Measurements from ENCODE around the gene RESP18. TPM values are rescaled to one million over a fixed set of nuclear protein-coding genes. Genes with fewer than 3 reads are reported as not detected.

RESP18 gene
- polyA plus RNA-seq, 1 of the 3 experiments (the other 2 are of a cell fraction) = not detected

DNA sequence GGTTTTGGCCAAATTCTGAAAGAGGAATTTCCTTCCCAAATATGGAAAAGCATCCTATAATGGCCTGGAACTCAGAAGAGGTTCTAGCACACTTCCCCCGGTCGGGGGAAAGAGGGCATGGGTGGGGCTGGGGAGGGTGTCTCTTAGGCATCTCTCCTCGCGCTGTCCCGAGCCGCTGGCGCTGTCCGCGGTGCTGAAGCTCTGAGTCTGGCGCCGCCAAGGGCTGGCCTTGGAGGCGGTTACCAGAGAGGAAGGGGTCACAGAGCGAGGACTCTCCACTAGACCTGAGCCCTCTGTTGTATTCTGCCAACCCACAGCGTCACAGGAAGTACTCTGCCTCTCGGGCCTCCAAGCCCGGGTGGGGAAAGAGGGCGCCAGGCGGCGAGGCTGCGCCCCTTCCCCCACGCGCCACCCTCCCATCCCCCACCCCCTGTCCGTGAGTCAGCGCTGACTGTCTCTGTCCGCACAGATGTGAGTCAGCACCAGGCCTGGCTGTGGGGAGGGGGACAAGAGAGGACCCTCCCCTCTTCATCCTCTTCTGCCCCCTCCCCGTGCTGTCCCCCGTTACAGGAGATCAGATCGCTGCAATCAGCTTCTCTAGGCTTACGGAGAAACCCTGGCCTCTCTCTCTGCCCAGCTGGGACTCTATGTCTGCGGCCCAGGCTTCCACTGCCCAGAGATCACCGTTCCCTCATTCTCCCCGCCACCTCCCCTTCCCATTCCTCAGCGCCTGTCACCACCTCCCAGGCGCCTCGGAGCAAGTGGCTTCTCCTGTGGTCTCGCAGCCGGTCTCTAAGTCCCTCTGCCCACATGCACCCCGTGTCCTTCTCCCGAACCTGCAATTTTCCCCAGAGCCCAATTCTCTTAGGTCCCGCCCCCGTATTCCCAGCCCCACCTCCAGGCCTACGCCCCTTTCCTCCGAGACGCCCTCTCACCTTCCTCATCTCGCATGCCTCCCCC is 24.1 kb downstream of the RESP18 start (continued):
- TF ChIP-seq, protein P1, sequence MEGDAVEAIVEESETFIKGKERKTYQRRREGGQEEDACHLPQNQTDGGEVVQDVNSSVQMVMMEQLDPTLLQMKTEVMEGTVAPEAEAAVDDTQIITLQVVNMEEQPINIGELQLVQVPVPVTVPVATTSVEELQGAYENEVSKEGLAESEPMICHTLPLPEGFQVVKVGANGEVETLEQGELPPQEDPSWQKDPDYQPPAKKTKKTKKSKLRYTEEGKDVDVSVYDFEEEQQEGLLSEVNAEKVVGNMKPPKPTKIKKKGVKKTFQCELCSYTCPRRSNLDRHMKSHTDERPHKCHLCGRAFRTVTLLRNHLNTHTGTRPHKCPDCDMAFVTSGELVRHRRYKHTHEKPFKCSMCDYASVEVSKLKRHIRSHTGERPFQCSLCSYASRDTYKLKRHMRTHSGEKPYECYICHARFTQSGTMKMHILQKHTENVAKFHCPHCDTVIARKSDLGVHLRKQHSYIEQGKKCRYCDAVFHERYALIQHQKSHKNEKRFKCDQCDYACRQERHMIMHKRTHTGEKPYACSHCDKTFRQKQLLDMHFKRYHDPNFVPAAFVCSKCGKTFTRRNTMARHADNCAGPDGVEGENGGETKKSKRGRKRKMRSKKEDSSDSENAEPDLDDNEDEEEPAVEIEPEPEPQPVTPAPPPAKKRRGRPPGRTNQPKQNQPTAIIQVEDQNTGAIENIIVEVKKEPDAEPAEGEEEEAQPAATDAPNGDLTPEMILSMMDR (IDR thresholded peaks at IDR 0.05) = 0 out of 2 replicates have a peak, but pooled peaks have one; percentile 12
- no peak for TF ChIP-seq TEAD4 (IDR thresholded peaks at IDR 0.05; ENCODE audit: borderline replicate concordance, insufficient read depth)
- TF ChIP-seq MEF2A (IDR thresholded peaks at IDR 0.05; ENCODE audit: borderline replicate concordance, low read depth) = no peak
- TF ChIP-seq GABPA (IDR thresholded peaks at IDR 0.05; ENCODE audit: low read depth) = no peak
- TF ChIP-seq, protein P2, sequence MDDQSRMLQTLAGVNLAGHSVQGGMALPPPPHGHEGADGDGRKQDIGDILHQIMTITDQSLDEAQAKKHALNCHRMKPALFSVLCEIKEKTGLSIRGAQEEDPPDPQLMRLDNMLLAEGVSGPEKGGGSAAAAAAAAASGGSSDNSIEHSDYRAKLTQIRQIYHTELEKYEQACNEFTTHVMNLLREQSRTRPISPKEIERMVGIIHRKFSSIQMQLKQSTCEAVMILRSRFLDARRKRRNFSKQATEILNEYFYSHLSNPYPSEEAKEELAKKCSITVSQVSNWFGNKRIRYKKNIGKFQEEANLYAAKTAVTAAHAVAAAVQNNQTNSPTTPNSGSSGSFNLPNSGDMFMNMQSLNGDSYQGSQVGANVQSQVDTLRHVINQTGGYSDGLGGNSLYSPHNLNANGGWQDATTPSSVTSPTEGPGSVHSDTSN (IDR thresholded peaks at IDR 0.05) = no peak
- peak; percentile 94 for TF ChIP-seq CHD2 (IDR thresholded peaks at IDR 0.05; ENCODE audit: low read length, partially characterized antibody)
- TF ChIP-seq NRF1 (IDR thresholded peaks at IDR 0.05; ENCODE audit: low read depth, low read length) = no peak
- TF ChIP-seq, protein P3, sequence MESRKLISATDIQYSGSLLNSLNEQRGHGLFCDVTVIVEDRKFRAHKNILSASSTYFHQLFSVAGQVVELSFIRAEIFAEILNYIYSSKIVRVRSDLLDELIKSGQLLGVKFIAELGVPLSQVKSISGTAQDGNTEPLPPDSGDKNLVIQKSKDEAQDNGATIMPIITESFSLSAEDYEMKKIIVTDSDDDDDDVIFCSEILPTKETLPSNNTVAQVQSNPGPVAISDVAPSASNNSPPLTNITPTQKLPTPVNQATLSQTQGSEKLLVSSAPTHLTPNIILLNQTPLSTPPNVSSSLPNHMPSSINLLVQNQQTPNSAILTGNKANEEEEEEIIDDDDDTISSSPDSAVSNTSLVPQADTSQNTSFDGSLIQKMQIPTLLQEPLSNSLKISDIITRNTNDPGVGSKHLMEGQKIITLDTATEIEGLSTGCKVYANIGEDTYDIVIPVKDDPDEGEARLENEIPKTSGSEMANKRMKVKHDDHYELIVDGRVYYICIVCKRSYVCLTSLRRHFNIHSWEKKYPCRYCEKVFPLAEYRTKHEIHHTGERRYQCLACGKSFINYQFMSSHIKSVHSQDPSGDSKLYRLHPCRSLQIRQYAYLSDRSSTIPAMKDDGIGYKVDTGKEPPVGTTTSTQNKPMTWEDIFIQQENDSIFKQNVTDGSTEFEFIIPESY (IDR thresholded peaks at IDR 0.05; ENCODE audit: borderline replicate concordance, low read depth) = no peak
- no peak for TF ChIP-seq RFX5 (IDR thresholded peaks at IDR 0.05; ENCODE audit: low read length)
- peak; percentile 67 for TF ChIP-seq TCF12 (IDR thresholded peaks at IDR 0.05)
- TF ChIP-seq, protein P4, sequence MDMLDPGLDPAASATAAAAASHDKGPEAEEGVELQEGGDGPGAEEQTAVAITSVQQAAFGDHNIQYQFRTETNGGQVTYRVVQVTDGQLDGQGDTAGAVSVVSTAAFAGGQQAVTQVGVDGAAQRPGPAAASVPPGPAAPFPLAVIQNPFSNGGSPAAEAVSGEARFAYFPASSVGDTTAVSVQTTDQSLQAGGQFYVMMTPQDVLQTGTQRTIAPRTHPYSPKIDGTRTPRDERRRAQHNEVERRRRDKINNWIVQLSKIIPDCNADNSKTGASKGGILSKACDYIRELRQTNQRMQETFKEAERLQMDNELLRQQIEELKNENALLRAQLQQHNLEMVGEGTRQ (IDR thresholded peaks at IDR 0.05; ENCODE audit: borderline replicate concordance, low read depth, low read length) = no peak
- no peak for TF ChIP-seq EZH2phosphoT487 (IDR thresholded peaks at IDR 0.05; ENCODE audit: borderline replicate concordance, low read depth)
- no peak for TF ChIP-seq FOXJ3 (CRISPR knock-in tag; IDR thresholded peaks at IDR 0.05)
- TF ChIP-seq RCOR1 (IDR thresholded peaks at IDR 0.05; ENCODE audit: low read length) = no peak
- TF ChIP-seq, protein P5, sequence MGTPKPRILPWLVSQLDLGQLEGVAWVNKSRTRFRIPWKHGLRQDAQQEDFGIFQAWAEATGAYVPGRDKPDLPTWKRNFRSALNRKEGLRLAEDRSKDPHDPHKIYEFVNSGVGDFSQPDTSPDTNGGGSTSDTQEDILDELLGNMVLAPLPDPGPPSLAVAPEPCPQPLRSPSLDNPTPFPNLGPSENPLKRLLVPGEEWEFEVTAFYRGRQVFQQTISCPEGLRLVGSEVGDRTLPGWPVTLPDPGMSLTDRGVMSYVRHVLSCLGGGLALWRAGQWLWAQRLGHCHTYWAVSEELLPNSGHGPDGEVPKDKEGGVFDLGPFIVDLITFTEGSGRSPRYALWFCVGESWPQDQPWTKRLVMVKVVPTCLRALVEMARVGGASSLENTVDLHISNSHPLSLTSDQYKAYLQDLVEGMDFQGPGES (IDR thresholded peaks at IDR 0.05; ENCODE audit: low read depth, low read length) = no peak
- TF ChIP-seq FOXM1 (IDR thresholded peaks at IDR 0.05; ENCODE audit: low read depth) = no peak
- TF ChIP-seq NFIC (IDR thresholded peaks at IDR 0.05; ENCODE audit: borderline replicate concordance) = no peak
- TF ChIP-seq, protein P6, sequence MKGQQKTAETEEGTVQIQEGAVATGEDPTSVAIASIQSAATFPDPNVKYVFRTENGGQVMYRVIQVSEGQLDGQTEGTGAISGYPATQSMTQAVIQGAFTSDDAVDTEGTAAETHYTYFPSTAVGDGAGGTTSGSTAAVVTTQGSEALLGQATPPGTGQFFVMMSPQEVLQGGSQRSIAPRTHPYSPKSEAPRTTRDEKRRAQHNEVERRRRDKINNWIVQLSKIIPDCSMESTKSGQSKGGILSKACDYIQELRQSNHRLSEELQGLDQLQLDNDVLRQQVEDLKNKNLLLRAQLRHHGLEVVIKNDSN (IDR thresholded peaks at IDR 0.05; ENCODE audit: borderline replicate concordance, low read depth) = no peak
- TF ChIP-seq, protein P7, sequence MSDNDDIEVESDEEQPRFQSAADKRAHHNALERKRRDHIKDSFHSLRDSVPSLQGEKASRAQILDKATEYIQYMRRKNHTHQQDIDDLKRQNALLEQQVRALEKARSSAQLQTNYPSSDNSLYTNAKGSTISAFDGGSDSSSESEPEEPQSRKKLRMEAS (IDR thresholded peaks at IDR 0.05; ENCODE audit: low read depth) = peak; percentile 13; the same call in 1 of the 2 replicates

All from SK-N-SH (cell line).